HEK293 (cell line): ENCODE data around the gene RPL13A.
A peak's percentile ranks its signal among the peaks of the same experiment; 100 is the strongest.

Experiments used
- CTCF ChIP-seq: fragments of 450-650 bp; formaldehyde crosslinking; IDR thresholded peaks from 2 replicates; pipeline ENCODE4 v1.5.1; 2016; ENCODE audit warnings: missing biosample characterization, missing genetic modification characterization
- ELK4 ChIP-seq: IDR thresholded peaks from 2 replicates; pipeline ENCODE4 v1.6.1; 2011; ENCODE audit warnings: mild to moderate bottlenecking, low read depth, low read length, borderline replicate concordance
- GLI4 ChIP-seq: fragments of 450-650 bp; formaldehyde crosslinking; IDR thresholded peaks from 2 replicates; pipeline ENCODE4 v1.5.1; 2016; ENCODE audit warnings: missing biosample characterization, missing genetic modification characterization
- PRDM2 ChIP-seq: fragments of 450-650 bp; formaldehyde crosslinking; IDR thresholded peaks from 2 replicates; pipeline ENCODE4 v1.5.1; 2016; ENCODE audit warnings: missing biosample characterization, missing genetic modification characterization, borderline replicate concordance
- PRDM6 ChIP-seq: fragments of 450-650 bp; formaldehyde crosslinking; IDR thresholded peaks from 2 replicates; pipeline ENCODE4 v1.5.1; 2017; ENCODE audit warnings: missing biosample characterization, missing genetic modification characterization
- REST ChIP-seq: fragments of 450-650 bp; formaldehyde crosslinking; IDR thresholded peaks from 2 replicates; pipeline ENCODE4 v1.5.1; 2016; ENCODE audit warnings: missing biosample characterization, missing genetic modification characterization
- SCRT2 ChIP-seq: fragments of 450-650 bp; formaldehyde crosslinking; IDR thresholded peaks from 2 replicates; pipeline ENCODE4 v1.5.1; 2016; ENCODE audit warnings: missing biosample characterization, missing genetic modification characterization
- SP3 ChIP-seq: fragments of 450-650 bp; formaldehyde crosslinking; IDR thresholded peaks from 2 replicates; pipeline ENCODE4 v1.5.1; 2016; ENCODE audit warnings: missing biosample characterization, missing genetic modification characterization
- TRIM28 ChIP-seq: IDR thresholded peaks from 2 replicates; pipeline ENCODE4 v1.6.1; 2011; ENCODE audit warnings: low read length, control low read depth, borderline replicate concordance
- WT1 ChIP-seq: fragments of 450-650 bp; formaldehyde crosslinking; IDR thresholded peaks from 2 replicates; pipeline ENCODE4 v1.5.1; 2016; ENCODE audit warnings: missing biosample characterization, missing genetic modification characterization
- ZBTB44 ChIP-seq: fragments of 450-650 bp; IDR thresholded peaks from 2 replicates; pipeline ENCODE4 v1.5.1; 2018; ENCODE audit warnings: missing biosample characterization, mild to moderate bottlenecking, missing genetic modification characterization
- ZIC2 ChIP-seq: fragments of 450-650 bp; formaldehyde crosslinking; IDR thresholded peaks from 2 replicates; pipeline ENCODE4 v1.5.1; 2016; ENCODE audit warnings: missing biosample characterization, missing genetic modification characterization
- ZNF140 ChIP-seq: fragments of 450-650 bp; formaldehyde crosslinking; IDR thresholded peaks from 2 replicates; pipeline ENCODE4 v1.5.1; 2016; ENCODE audit warnings: missing biosample characterization, missing genetic modification characterization
- ZNF157 ChIP-seq: fragments of 450-650 bp; formaldehyde crosslinking; IDR thresholded peaks from 2 replicates; pipeline ENCODE4 v1.5.1; 2016; ENCODE audit warnings: missing biosample characterization, missing genetic modification characterization
- ZNF211 ChIP-seq: fragments of 450-650 bp; formaldehyde crosslinking; IDR thresholded peaks from 2 replicates; pipeline ENCODE4 v1.5.1; 2016; ENCODE audit warnings: low read depth, missing biosample characterization, missing genetic modification characterization
- ZNF24 ChIP-seq: fragments of 450-650 bp; formaldehyde crosslinking; IDR thresholded peaks from 2 replicates; pipeline ENCODE4 v1.5.1; 2016; ENCODE audit warnings: missing biosample characterization, missing genetic modification characterization
- ZNF558 ChIP-seq: fragments of 450-650 bp; formaldehyde crosslinking; IDR thresholded peaks from 2 replicates; pipeline ENCODE4 v1.5.1; 2016; ENCODE audit warnings: missing biosample characterization, missing genetic modification characterization
- ZNF692 ChIP-seq: fragments of 450-650 bp; formaldehyde crosslinking; IDR thresholded peaks from 2 replicates; pipeline ENCODE4 v1.5.1; 2016; ENCODE audit warnings: missing biosample characterization, missing genetic modification characterization
- ZSCAN18 ChIP-seq: fragments of 450-650 bp; formaldehyde crosslinking; IDR thresholded peaks from 2 replicates; pipeline ENCODE4 v1.5.1; 2016; ENCODE audit warnings: missing biosample characterization, missing genetic modification characterization
- ZXDB ChIP-seq: fragments of 450-650 bp; formaldehyde crosslinking; IDR thresholded peaks from 2 replicates; pipeline ENCODE4 v1.5.1; 2016; ENCODE audit warnings: missing biosample characterization, missing genetic modification characterization

Gene RPL13A

GRCh38 chr19:49468746-49469447, 18.5 kb upstream of the RPL13A start (continued):
- no peak for TF ChIP-seq ZNF211
- TF ChIP-seq ZSCAN18 (tag by site-specific recombination), result no peak
- no peak for TF ChIP-seq REST (tag by site-specific recombination)
- no peak for TF ChIP-seq ZNF558 (tag by site-specific recombination)
- peak; percentile 50; the same call in 1 of the 2 replicates for TF ChIP-seq SP3
- no peak for TF ChIP-seq TRIM28
- TF ChIP-seq CTCF (tag by site-specific recombination), result no peak
- TF ChIP-seq ZNF692 (tag by site-specific recombination), result no peak
- TF ChIP-seq WT1 (tag by site-specific recombination), result no peak
- TF ChIP-seq ZXDB (tag by site-specific recombination), result peak; percentile 74
- TF ChIP-seq ZIC2 (tag by site-specific recombination), result no peak
- TF ChIP-seq ZNF140 (tag by site-specific recombination), result no peak
- no peak for TF ChIP-seq ELK4
- no peak for TF ChIP-seq ZNF157
- peak; percentile 72 for TF ChIP-seq ZBTB44 (tag by site-specific recombination)
- no peak for TF ChIP-seq SCRT2 (tag by site-specific recombination)
- no peak for TF ChIP-seq PRDM6 (tag by site-specific recombination)
- TF ChIP-seq ZNF24 (tag by site-specific recombination), result no peak
- no peak for TF ChIP-seq GLI4 (tag by site-specific recombination)
- TF ChIP-seq PRDM2 (tag by site-specific recombination), result no peak
